HepG2 (cell line): ENCODE measurements around the gene ELN. TPM values are rescaled to one million over a fixed set of nuclear protein-coding genes. Genes with fewer than 3 reads are reported as not detected.

ENCODE experiments used
- ATAC-seq: fragments of 200-7000 bp; cut with Tn5 transposase; 3 replicates; pipeline ENCODE4 v1.9.1; 2020; ENCODE audit warnings: mild to moderate bottlenecking, moderate library complexity
- BruUV-seq: library from RNA; stranded (reverse); fragments of 400-500 nt; replicated peaks from 2 replicates; lab custom pipeline; 2021; lab: Mats Ljungman, UMichigan
- CTCF ChIA-PET: fragments of 300-600 bp; formaldehyde crosslinking; extraction: SDS; loops from one replicate; lab custom pipeline; 2021; ENCODE audit warnings: low total read pairs, inconsistent platforms, low intra/inter-chr PET ratio; lab: Yijun Ruan, JAX
- POLR2A ChIA-PET: fragments of 350-600 bp; sonication (Branson Sonifier 250); formaldehyde crosslinking; loops from one replicate; lab custom pipeline; 2020; ENCODE audit warnings: antibody characterized with exemption, inconsistent platforms; lab: Yijun Ruan, JAX
- DNase-seq: peaks from one replicate; pipeline ENCODE4 v3.0.0-alpha.2; 2015; ENCODE audit warnings: low spot score
- FAIRE-seq: peaks from 3 replicates; lab custom pipeline; 2011; peaks lifted over from hg19 to GRCh38; lab: Jason Lieb, UNC
- H2AFZ ChIP-seq: one replicate; pipeline ENCODE4 v1.6.1; 2011; ENCODE audit warnings: low read length, inconsistent platforms
- H3K27ac ChIP-seq: fragments of 300-600 bp; 3 replicates; pipeline ENCODE4 v1.8.0; 2011; ENCODE audit warnings: mixed run types, mild to moderate bottlenecking, mixed read lengths, low read length, inconsistent platforms; ENCODE audit not compliant: insufficient read depth; ENCODE audit errors: extremely low read length
- H3K27me3 ChIP-seq, 2 experiments: fragments of 200-600 bp in 1 of 2; 2 replicates in 1 of 2; 3 replicates in 1 of 2; pipeline versions ENCODE4 v1.6.0 to v1.8.0; 2011; ENCODE audit warnings: low read length in 2 of 2, mild to moderate bottlenecking in 2 of 2, moderate library complexity in 2 of 2, inconsistent platforms in 1 of 2; ENCODE audit not compliant: insufficient read depth in 2 of 2, control insufficient read depth in 1 of 2
- H3K36me3 ChIP-seq, 2 experiments: fragments of 200-600 bp in 1 of 2; replicated peaks in 1 of 2; 2 replicates in 1 of 2; 3 replicates in 1 of 2; pipeline versions ENCODE4 v1.5.1 to v1.8.0; 2011; ENCODE audit warnings: low read length in 2 of 2, inconsistent platforms in 1 of 2; ENCODE audit not compliant: insufficient read depth in 2 of 2, control insufficient read depth in 1 of 2
- H3K4me1 ChIP-seq: 2 replicates; pipeline ENCODE4 v1.5.1; 2012; ENCODE audit warnings: low read length, inconsistent platforms; ENCODE audit not compliant: insufficient read depth
- H3K4me2 ChIP-seq: 2 replicates; pipeline ENCODE4 v1.6.0; 2011; ENCODE audit warnings: low read depth, low read length, inconsistent platforms
- H3K4me3 ChIP-seq, 3 experiments: fragments of 200-600 bp in 1 of 3; sonication (generic), shearing (Covaris generic) in 1 of 3; replicated peaks in 1 of 3; 2 replicates each; pipeline ENCODE4 v1.5.1; 2011 to 2016; ENCODE audit warnings: low read length in 3 of 3, inconsistent platforms in 2 of 3, low read depth in 2 of 3, mild to moderate bottlenecking in 2 of 3, control low read depth in 1 of 3, mixed read lengths in 1 of 3; ENCODE audit not compliant: insufficient read depth in 1 of 3
- H3K79me2 ChIP-seq: one replicate; pipeline ENCODE4 v1.6.1; 2011; ENCODE audit warnings: low read length, inconsistent platforms; ENCODE audit not compliant: insufficient read depth
- H3K9ac ChIP-seq: 2 replicates; pipeline ENCODE4 v1.6.0; 2011; ENCODE audit warnings: mild to moderate bottlenecking, low read depth, low read length, inconsistent platforms; ENCODE audit not compliant: insufficient read depth
- H3K9me3 ChIP-seq: 2 replicates; pipeline ENCODE4 v1.5.1; 2012; ENCODE audit warnings: mild to moderate bottlenecking, low read length
- H4K20me1 ChIP-seq: 2 replicates; pipeline ENCODE4 v1.6.0; 2011; ENCODE audit warnings: inconsistent platforms, mild to moderate bottlenecking, low read length, moderate library complexity; ENCODE audit not compliant: insufficient read depth
- CREB1 ChIP-seq, 2 experiments: fragments of 450-650 bp in 1 of 2; IDR thresholded peaks; 2 replicates each; pipeline ENCODE4 v1.6.1; 2016 to 2017; ENCODE audit warnings: control low read depth in 1 of 2, mild to moderate bottlenecking in 1 of 2, missing compliant biosample characterization in 1 of 2, missing genetic modification characterization in 1 of 2
- FIP1L1 ChIP-seq: fragments of 200-400 bp; formaldehyde crosslinking; IDR thresholded peaks from 2 replicates; pipeline ENCODE4 v1.6.1; 2018; ENCODE audit warnings: low read depth, mild to moderate bottlenecking, low read length, moderate library complexity, borderline replicate concordance; ENCODE audit not compliant: insufficient read depth
- GTF2F1 ChIP-seq: fragments of 150-350 bp; IDR thresholded peaks from 2 replicates; pipeline ENCODE4 v1.6.1; 2014; ENCODE audit warnings: low read length
- JUND ChIP-seq: sonication (generic); formaldehyde crosslinking; IDR thresholded peaks from 2 replicates; pipeline ENCODE4 v1.8.0; 2022; ENCODE audit warnings: mild to moderate bottlenecking, missing genetic modification reagents
- MAFK ChIP-seq, 2 experiments: IDR thresholded peaks in 1 of 2; conservative IDR thresholded peaks in 1 of 2; 2 replicates each; pipeline ENCODE4 v1.6.1; 2011; ENCODE audit warnings: improper control_type of control experiment in 2 of 2, low read length in 2 of 2
- MEF2D ChIP-seq: sonication (generic); formaldehyde crosslinking; IDR thresholded peaks from 2 replicates; pipeline ENCODE4 v1.5.1; 2020; ENCODE audit warnings: mild to moderate bottlenecking, missing genetic modification reagents
- NAIF1 ChIP-seq: sonication (generic); formaldehyde crosslinking; IDR thresholded peaks from 2 replicates; pipeline ENCODE4 v1.5.0; 2020; ENCODE audit warnings: mild to moderate bottlenecking, missing genetic modification reagents, borderline replicate concordance
- NCOA5 ChIP-seq: sonication (generic); formaldehyde crosslinking; IDR thresholded peaks from 2 replicates; pipeline ENCODE4 v1.4.0; 2020; ENCODE audit warnings: missing genetic modification reagents
- RFX5 ChIP-seq: IDR thresholded peaks from 2 replicates; pipeline ENCODE4 v1.6.1; 2011; ENCODE audit warnings: low read depth, low read length, improper control_type of control experiment
- TFDP1 ChIP-seq: IDR thresholded peaks from 2 replicates; pipeline ENCODE4 v1.6.1; 2016; ENCODE audit warnings: missing compliant biosample characterization, missing genetic modification reagents, borderline replicate concordance
- ZBTB46 ChIP-seq: sonication (generic); formaldehyde crosslinking; IDR thresholded peaks from 2 replicates; pipeline ENCODE4 v1.4.0; 2020; ENCODE audit warnings: mild to moderate bottlenecking, missing genetic modification reagents, borderline replicate concordance
- ZNF629 ChIP-seq: sonication (generic); formaldehyde crosslinking; conservative IDR thresholded peaks from 2 replicates; pipeline ENCODE4 v1.5.0; 2020; ENCODE audit warnings: missing genetic modification reagents
- ZNF891 ChIP-seq: sonication (generic); formaldehyde crosslinking; IDR thresholded peaks from 2 replicates; pipeline ENCODE4 v1.5.0; 2020; ENCODE audit warnings: mild to moderate bottlenecking, missing genetic modification reagents
- WGBS: methylation state at CpG from one replicate; pipeline ENCODE4 v1.1.6; 2017; ENCODE audit warnings: low lambda C conversion rate; 5-methylcytosine and 5-hydroxymethylcytosine counted together
- in situ Hi-C: cut with HindIII; loops from 2 replicates; pipeline ENCODE4 v1.10.0; 2017; ENCODE audit warnings: low pct_unique_long_range_greater_than_20kb; ENCODE audit not compliant: extremely low pct_ligation_motif_present
- intact Hi-C: fragments of 100-400 bp; cut with micrococcal nuclease; formaldehyde crosslinking; loops from one replicate; pipeline ENCODE4 v1.10.0; 2022; ENCODE audit not compliant: unreplicated experiment
- polyA plus RNA-seq, 8 experiments: library from polyadenylated mRNA; depleted of rRNA in 3 of 8; stranded (reverse) in 7 of 8; unstranded in 1 of 8; fragments of >200 nt; fragmentation: Illumina TruSeq in 4 of 8; extraction: Trizol in 4 of 8; gene quantifications; 2 replicates each; pipeline versions ENCODE4 v1.2.1 to v1.2.3, GENCODE V29; 2011 to 2016; ENCODE audit warnings: low read depth in 4 of 8, missing spikeins in 1 of 8, mixed read lengths in 1 of 8; ENCODE audit not compliant: insufficient read depth in 1 of 8
- total RNA-seq, 5 experiments: library from RNA; depleted of rRNA; stranded (reverse); fragments of >200 nt; fragmentation: Illumina TruSeq; extraction: Trizol; gene quantifications; 2 replicates each; pipeline ENCODE4 v1.2.3, GENCODE V29; 2016; ENCODE audit warnings: low read depth in 1 of 5
- TF ChIP-seq, protein P1 (sequence below): sonication (generic); formaldehyde crosslinking; IDR thresholded peaks from 2 replicates; pipeline ENCODE4 v1.9.0; 2021; ENCODE audit warnings: missing genetic modification reagents, borderline replicate concordance

Gene ELN
- total and polyA plus RNA-seq, 2 of the 13 experiments (the other 11 are each of a cell fraction or from before 2014, with no cell fraction given): 0.15 to 0.37 TPM

DNA sequence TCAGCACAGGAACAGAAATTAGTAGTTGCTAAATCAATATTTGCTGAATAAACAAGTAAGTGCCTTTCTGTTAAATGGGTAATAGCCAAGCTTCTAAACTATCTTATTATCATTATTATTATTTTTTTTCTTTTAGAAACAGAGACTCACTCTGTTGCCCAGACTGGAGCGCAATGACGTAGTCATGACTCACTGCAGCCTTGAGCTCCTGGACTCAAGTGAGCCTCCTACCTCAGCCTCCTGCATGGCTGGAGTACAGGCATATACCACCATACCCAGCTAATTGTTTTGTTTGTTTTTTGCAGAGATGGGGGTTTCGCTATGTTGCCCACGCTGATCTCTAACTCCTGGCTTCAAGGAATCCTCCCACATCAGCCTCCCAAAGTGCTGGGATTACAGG is 12.3 kb upstream of the ELN start:
- H3K4me1 ChIP-seq: peaks cover 13% of the 10 kb centered on the region
- no peak for FAIRE-seq
- POLR2A ChIA-PET: no interaction called here
- H3K4me3 ChIP-seq: no peak overlapping the region
- peaks cover 2 to 15% of the 10 kb centered on the region in 2 experiments; a peak in 3 of 5 replicates for H3K27me3 ChIP-seq
- no peak overlapping the region for H3K4me2 ChIP-seq
- no peaks in the 10 kb centered on the region for H3K36me3 ChIP-seq
- H3K9me3 ChIP-seq: no peaks in the 10 kb centered on the region
- no peaks in the 10 kb centered on the region for H4K20me1 ChIP-seq
- no peak overlapping the region for H2AFZ ChIP-seq
- BruUV-seq: no TSS peak
- no peak for ATAC-seq
- TF ChIP-seq RFX5 (no peak), MAFK (conservative IDR thresholded peaks at IDR 0.05 in 1 of 2, IDR thresholded peaks at IDR 0.05 in 1 of 2; ENCODE audit: low read length in 2 of 2) (peak; percentile 8 to 17; a peak in 1 of 4 replicates), CREB1 (IDR thresholded peaks at IDR 0.05) (peak; percentile 58), CREB1 (CRISPR knock-in tag; IDR thresholded peaks at IDR 0.05) (no peak)
- in situ Hi-C loops: no loop called here
- CTCF ChIA-PET: no interaction called here
- H3K79me2 ChIP-seq: no peaks in the 10 kb centered on the region
- intact Hi-C loops: no loop called here
- H3K27ac ChIP-seq: no peak overlapping the region
- WGBS: 38% methylated on average over 3 of the region's 4 CpGs
- no peak overlapping the region for H3K9ac ChIP-seq
- no peak for DNase-seq

GRCh38 chr7:74017125-74017524 is 10.8 kb upstream of the ELN start:
- Histone ChIP-seq H2AFZ (no peak overlapping the region), H3K79me2 (no peaks in the 10 kb centered on the region), H4K20me1 (no peaks in the 10 kb centered on the region), H3K36me3 (no peaks in the 10 kb centered on the region), H3K9ac (no peak overlapping the region), H3K27ac (no peak overlapping the region), H3K27me3 (peaks cover 2 to 22% of the 10 kb centered on the region in 2 experiments; a peak in 4 of 5 replicates), H3K9me3 (no peaks in the 10 kb centered on the region), H3K4me1 (peaks cover 13% of the 10 kb centered on the region), H3K4me3 (no peak overlapping the region), H3K4me2 (no peak overlapping the region)
- BruUV-seq: no TSS peak
- 0% methylated on average over 6 of the region's 6 CpGs for WGBS
- no peak for FAIRE-seq
- POLR2A ChIA-PET: no interaction called here
- DNase-seq: no peak
- intact Hi-C loops: no loop called here
- in situ Hi-C loops: no loop called here
- ATAC-seq: no peak
- CTCF ChIA-PET: no interaction called here
- no peak for TF ChIP-seq JUND (CRISPR knock-in tag)
- TF ChIP-seq, protein P1, sequence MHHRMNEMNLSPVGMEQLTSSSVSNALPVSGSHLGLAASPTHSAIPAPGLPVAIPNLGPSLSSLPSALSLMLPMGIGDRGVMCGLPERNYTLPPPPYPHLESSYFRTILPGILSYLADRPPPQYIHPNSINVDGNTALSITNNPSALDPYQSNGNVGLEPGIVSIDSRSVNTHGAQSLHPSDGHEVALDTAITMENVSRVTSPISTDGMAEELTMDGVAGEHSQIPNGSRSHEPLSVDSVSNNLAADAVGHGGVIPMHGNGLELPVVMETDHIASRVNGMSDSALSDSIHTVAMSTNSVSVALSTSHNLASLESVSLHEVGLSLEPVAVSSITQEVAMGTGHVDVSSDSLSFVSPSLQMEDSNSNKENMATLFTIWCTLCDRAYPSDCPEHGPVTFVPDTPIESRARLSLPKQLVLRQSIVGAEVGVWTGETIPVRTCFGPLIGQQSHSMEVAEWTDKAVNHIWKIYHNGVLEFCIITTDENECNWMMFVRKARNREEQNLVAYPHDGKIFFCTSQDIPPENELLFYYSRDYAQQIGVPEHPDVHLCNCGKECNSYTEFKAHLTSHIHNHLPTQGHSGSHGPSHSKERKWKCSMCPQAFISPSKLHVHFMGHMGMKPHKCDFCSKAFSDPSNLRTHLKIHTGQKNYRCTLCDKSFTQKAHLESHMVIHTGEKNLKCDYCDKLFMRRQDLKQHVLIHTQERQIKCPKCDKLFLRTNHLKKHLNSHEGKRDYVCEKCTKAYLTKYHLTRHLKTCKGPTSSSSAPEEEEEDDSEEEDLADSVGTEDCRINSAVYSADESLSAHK (CRISPR knock-in tag): no peak
- no peak for TF ChIP-seq ZBTB46
- no peak for TF ChIP-seq ZNF891 (CRISPR knock-in tag)
- no peak for TF ChIP-seq MEF2D (CRISPR knock-in tag)
- no peak for TF ChIP-seq TFDP1 (CRISPR knock-in tag)
- TF ChIP-seq NCOA5 (CRISPR knock-in tag): no peak
- no peak for TF ChIP-seq ZNF629 (CRISPR knock-in tag)
- no peak for TF ChIP-seq NAIF1 (CRISPR knock-in tag)
- TF ChIP-seq FIP1L1: no peak
- no peak for TF ChIP-seq GTF2F1
